ENCODE data around the gene FAM161B.
"Not testable (repeated sequence)": the region's sequence is repeated elsewhere in the genome, so short reads cannot be mapped to it uniquely, and the experiment has no call there.

The FAM161B gene

DNA sequence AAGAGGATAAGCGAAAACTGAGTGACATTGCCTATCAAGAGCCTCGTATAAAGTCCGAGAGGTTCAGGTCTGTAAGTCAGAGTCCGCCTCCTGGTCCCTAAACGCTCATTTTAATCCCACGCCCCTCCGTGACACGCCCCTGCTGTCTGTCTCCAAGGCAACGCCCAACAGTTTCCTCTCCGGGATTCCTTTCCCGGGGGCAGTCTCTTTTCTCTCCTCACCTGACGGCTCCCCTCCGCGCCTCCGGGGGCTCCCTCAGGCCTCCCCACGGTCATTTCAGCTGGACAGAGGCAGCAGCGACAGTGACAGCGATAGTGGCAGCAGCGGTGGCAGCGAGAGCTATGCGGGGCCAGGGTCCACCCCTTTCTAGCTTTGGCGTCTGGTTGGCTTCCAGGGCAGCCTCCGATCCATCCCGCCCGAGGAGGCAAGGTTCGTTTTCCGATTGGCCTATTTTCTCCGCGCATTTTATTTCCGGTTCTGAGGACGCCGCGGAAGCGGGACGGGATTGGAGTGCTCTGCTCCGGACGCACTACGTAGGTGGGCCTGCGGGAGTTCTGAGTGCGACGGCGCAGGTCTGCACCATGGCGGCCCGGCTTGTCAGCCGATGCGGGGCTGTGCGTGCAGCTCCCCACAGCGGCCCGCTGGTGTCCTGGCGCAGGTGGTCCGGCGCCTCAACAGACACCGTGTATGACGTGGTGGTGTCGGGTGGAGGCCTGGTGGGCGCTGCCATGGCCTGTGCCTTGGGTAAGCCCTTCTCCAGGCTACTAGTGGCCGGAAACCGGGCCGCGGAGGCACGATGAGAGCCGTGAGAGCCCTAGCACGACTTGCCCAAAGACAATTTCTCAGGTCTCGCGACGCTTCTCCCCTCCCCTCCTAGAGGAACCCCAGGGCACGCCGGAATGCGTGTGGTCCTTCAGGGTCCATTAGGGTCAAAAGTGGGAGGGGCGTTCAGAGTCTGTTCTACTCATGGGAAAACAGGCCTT lies at the start of gene FAM161B, which contains the start of gene COQ6:
TSS of gene FAM161B (minus strand) at position 343 of the 983 bp plus-strand sequence. CDS start at position 275, 68 bp downstream.
TSS of gene COQ6 (plus strand) at position 551 of the 983 bp plus-strand sequence. CDS start at position 582, 31 bp downstream.
- DNase-seq (ENCODE audit: low spot score), result peak; percentile 96

- DNase-seq (ENCODE audit: low spot score), result no peak
These were observed 48.8 kb upstream of the FAM161B start for GRCh38 chr14:73998726-73999125.

GRCh38 chr14:73997944-73998447 lies 48.1 kb upstream of the FAM161B start:
- DNase-seq (ENCODE audit: low spot score), result no peak

GRCh38 chr14:73997108-73997943 lies 47.4 kb upstream of the FAM161B start:
- no peak for DNase-seq (ENCODE audit: low spot score)

- no peak for DNase-seq (ENCODE audit: low spot score)
These were observed 46.8 kb upstream of the FAM161B start for GRCh38 chr14:73996731-73997107.

GRCh38 chr14:73995977-73996378 lies 46.1 kb upstream of the FAM161B start:
- DNase-seq (ENCODE audit: low spot score), result no peak

DNA sequence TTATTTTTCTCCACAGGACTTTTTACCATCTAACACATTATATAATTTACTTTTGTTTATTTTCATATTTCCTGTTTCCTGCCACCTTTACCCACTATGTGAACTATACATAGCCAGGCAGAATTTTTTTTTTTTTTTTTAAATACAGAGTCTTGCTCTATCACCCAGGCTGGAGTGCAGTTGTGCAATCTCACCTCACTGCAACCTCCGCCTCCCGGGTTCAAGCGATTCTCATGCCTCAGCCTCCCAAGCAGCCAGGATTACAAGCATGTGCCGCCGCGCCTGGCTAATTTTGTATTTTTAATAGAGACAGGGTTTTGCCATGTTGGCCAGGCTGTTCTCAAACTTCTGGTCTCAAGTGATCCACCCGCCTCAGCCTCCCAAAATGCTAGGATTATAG lies 45.0 kb upstream of the FAM161B start:
- not testable (repeated sequence) for DNase-seq (ENCODE audit: low spot score)

GRCh38 chr14:73991092-73991491 lies 41.2 kb upstream of the FAM161B start:
- no peak for DNase-seq (ENCODE audit: low spot score)

DNA sequence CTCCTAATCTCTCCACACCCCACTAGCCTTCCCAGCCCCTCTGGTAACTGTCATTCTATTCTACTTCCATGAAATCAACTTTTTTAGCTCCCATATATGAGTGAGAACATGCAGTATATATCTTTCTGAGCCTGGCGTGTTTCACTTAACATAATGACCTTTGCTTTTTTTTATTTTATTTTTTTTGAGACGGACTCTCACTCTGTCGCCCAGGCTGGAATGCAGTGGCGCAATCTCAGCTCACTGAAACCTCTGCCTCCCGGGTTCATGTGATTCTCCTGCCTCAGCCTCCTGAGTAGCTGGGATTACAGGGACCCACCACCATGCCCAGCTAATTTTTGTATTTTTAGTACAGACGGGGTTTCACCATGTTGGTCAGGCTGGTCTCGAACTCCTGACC lies 38.8 kb upstream of the FAM161B start:
- DNase-seq (ENCODE audit: low spot score), result not testable (repeated sequence)

GRCh38 chr14:73988065-73988464 lies 38.2 kb upstream of the FAM161B start:
- no peak for DNase-seq (ENCODE audit: low spot score)

GRCh38 chr14:73977896-73978295 lies 28.0 kb upstream of the FAM161B start:
- no peak for DNase-seq (ENCODE audit: low spot score)

DNA sequence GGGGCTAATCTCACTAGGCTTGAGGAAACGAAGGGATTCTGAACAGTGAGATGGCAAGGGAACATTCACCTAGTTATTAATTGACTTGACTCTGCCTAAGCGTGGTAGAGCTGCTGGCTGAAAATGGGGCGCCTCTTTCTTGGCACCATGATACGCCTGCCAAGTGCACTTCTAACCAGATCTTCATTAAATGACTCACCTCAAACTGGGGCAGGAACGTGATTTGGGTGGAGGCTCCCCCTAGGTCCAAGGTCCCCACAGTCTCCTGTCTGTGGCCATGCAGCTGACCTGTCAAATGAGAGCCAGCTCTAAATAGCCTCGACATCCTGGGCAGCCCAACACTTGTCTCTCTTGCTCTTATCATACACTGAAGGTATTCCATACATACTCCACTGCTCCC lies 26.2 kb upstream of the FAM161B start:
- DNase-seq (ENCODE audit: low spot score), result no peak

DNA sequence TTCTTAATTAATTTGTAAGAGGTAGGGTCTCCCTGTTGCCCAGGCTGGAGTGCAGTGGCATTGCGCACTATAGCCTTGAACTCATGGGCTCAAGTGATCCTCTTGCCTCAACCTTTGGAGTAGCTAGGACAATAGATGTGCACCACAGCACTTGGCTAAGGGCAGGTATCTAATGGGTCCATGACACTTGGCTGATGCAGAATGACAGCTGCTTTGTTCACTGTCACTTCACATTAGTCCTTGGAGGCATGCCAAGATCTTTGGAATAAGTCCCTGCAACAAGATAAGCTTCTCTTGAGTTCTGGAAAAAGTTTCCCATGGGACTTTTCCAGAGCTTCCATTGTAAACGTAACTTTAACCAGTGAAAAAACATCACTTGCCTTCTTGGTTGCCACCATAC lies 23.6 kb upstream of the FAM161B start:
- no peak for DNase-seq (ENCODE audit: low spot score)

GRCh38 chr14:73968885-73969284 lies 19.0 kb upstream of the FAM161B start:
- DNase-seq (ENCODE audit: low spot score), result no peak

GRCh38 chr14:73965216-73965615 lies 15.3 kb upstream of the FAM161B start:
- no peak for DNase-seq (ENCODE audit: low spot score)

- no peak for DNase-seq (ENCODE audit: low spot score)
These were observed 11.3 kb upstream of the FAM161B start for GRCh38 chr14:73961192-73961591.

DNA sequence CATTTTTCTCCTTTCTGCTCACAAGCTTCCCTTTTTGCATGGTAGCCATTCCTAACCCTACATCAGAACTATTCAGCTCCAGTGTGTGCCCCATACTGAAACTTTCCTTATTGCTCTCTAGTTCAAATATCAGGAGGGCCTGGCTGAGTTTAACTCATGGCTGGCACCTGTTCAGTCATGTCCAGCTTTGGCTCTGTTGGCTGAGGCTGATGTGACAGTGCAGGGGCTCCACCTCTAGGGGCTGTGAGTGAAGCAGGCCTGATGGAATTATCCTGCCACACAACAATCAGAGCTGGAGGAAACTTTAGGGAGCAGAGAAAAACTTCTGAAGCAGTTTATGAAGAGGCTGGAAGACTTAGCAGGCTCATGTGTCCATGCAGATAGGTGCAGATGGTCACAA lies 8.7 kb upstream of the FAM161B start:
- DNase-seq (ENCODE audit: low spot score), result no peak

DNA sequence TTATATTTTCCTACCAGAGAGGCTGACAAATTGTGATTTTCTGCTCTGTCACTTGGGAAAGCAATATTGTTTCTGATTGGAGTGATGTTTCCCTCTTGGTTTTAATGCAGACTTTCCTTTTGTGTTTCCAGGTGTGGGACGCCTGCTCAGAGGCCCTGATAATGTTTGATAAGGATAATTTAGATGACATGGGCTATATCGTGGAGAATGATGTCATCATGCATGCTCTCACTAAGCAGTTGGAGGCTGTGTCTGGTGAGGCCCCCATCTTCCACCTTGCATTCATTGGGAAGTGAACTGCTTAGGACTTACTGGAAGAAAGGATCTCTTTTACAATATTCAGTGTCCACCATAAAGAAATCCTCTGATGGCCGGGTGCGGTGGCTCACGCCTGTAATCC lies 5.8 kb upstream of the FAM161B start:
- no peak for DNase-seq (ENCODE audit: low spot score)

- no peak for DNase-seq (ENCODE audit: low spot score)
These were observed 3.8 kb upstream of the FAM161B start for GRCh38 chr14:73953731-73954130.

DNA sequence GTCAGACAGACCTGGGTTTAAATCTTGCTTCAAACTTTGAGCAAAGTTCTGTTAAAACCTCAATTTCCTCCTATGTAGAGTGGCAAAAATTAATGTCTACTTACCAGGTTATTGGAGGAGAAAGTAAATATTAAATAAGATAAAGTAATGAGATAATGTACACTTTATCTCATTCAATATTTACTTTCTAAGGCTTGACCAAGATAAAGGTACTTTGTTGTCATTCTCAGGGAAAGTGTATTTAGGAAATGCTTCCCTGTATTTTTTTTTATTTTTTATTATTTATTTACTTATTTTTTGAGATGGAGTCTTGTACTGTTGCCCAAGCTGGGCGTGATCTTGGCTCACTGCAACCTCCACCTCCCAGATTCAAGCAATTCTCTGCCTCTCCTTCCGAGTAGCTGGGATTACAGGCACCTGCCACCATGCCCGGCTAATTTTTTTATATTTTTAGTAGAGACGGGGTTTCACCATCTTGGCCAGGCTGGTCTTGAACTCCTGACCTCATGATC lies 4.7 kb downstream of the FAM161B start:
- no peak for DNase-seq (ENCODE audit: low spot score)

DNA sequence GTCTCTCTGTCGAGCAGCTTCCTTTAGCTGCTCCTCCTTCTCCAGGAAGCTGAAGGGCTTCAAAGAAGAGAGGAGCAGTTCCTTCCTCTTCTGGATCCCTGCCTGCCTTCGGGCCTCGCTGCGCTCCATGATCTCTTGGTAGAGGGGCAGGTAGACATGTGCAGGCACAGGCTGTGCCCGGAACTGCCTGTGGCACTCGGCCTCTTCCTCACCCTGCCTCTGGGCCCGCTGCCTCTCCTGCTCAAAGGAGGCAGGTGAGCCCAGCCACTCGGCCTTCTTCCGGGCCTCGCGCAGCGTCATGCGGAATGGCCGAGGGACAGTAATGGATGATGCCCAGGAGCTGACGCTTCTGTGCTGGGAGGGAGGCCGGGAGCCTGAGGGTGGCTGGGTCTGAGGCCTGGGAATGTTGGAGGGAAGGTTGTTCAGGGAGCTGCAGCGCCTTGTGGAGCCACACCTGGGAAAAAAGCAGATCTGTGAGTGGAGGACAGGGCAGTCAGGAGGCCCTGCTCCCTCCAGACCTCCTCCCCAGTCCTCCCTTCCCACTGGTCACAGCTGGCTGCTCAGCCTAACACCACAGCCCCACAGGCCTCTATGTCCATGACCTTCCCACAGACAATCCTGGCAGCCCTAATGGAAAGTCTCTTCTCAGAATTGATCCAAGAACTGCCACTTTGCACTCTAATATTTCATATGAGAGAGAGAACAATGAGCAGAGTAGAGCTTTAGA lies 5.3 kb downstream of the FAM161B start:
- no peak for DNase-seq (ENCODE audit: low spot score)

- DNase-seq (ENCODE audit: low spot score), result no peak
These were observed 6.8 kb downstream of the FAM161B start for GRCh38 chr14:73943083-73943482.
